ENCODE data around the gene PACS2. TPM values are rescaled to one million over a fixed set of nuclear protein-coding genes. Genes with fewer than 3 reads are reported as not detected.

Gene PACS2
- total RNA-seq, 1 experiment from 2014 or later = 100 TPM

- TF ChIP-seq SMAD3 (CRISPR knock-in tag; IDR thresholded peaks at IDR 0.05; ENCODE audit: borderline replicate concordance) = peak; percentile 77; the same call in 1 of the 2 replicates
- TF ChIP-seq NR2C2 (CRISPR knock-in tag; IDR thresholded peaks at IDR 0.05) = no peak
- peak; percentile 76 for TF ChIP-seq ETV6 (CRISPR knock-in tag; IDR thresholded peaks at IDR 0.05)
- no peak for TF ChIP-seq ATF2 (CRISPR knock-in tag; IDR thresholded peaks at IDR 0.05; ENCODE audit: borderline replicate concordance, low read depth)
- no peak for TF ChIP-seq NR3C1 (CRISPR knock-in tag; conservative IDR thresholded peaks at IDR 0.05; ENCODE audit: low read depth)
- no peak for TF ChIP-seq ATF6 (CRISPR knock-in tag; IDR thresholded peaks at IDR 0.05)
- peak; percentile 31; the same call in 1 of the 2 replicates for TF ChIP-seq E2F4 (CRISPR knock-in tag; IDR thresholded peaks at IDR 0.05; ENCODE audit: borderline replicate concordance, low read depth)
- 0 out of 2 replicates have a peak, but pooled peaks have one; percentile 2 for TF ChIP-seq SMAD4 (CRISPR knock-in tag; IDR thresholded peaks at IDR 0.05)
- TF ChIP-seq ARID4B (CRISPR knock-in tag; IDR thresholded peaks at IDR 0.05; ENCODE audit: borderline replicate concordance) = peak; percentile 58
- TF ChIP-seq ZBTB43 (CRISPR knock-in tag; IDR thresholded peaks at IDR 0.05) = peak; percentile 66
- TF ChIP-seq ZNF138 (CRISPR knock-in tag; conservative IDR thresholded peaks at IDR 0.05) = 0 out of 2 replicates have a peak, but pooled peaks have one; percentile 32
- TF ChIP-seq IRF2 (CRISPR knock-in tag; IDR thresholded peaks at IDR 0.05; ENCODE audit: borderline replicate concordance, low read depth) = no peak; the same call in 1 of the 2 replicates
- peak; percentile 79 for TF ChIP-seq MAX (CRISPR knock-in tag; IDR thresholded peaks at IDR 0.05)
- no peak for TF ChIP-seq CBFB (CRISPR knock-in tag; IDR thresholded peaks at IDR 0.05; ENCODE audit: low read depth)
- no peak for TF ChIP-seq ZNF532 (CRISPR knock-in tag; IDR thresholded peaks at IDR 0.05; ENCODE audit: borderline replicate concordance)
- no peak for TF ChIP-seq E2F1 (CRISPR knock-in tag; IDR thresholded peaks at IDR 0.05)
Measured at GRCh38 chr14:105398044-105398725, 83.6 kb downstream of the PACS2 start, which contains the start of gene TEX22 (continued).
